Inflammatory macrophage treated with lipopolysaccharide for 1 hour (primary cell): Measurements from ENCODE around the gene CYTH4.
A peak's percentile ranks its signal among the peaks of the same experiment; 100 is the strongest.
"Not testable (repeated sequence)": the region's sequence is repeated elsewhere in the genome, so short reads cannot be mapped to it uniquely, and the experiment has no call there.

ENCODE experiments used
- DNase-seq, 2 donors: peaks; one replicate each; pipeline ENCODE4 v3.0.0-alpha.2; 2020 to 2022

Gene CYTH4

GRCh38 chr22:37311761-37312312 lies 29.5 kb downstream of the CYTH4 start:
- no peak for DNase-seq

DNA sequence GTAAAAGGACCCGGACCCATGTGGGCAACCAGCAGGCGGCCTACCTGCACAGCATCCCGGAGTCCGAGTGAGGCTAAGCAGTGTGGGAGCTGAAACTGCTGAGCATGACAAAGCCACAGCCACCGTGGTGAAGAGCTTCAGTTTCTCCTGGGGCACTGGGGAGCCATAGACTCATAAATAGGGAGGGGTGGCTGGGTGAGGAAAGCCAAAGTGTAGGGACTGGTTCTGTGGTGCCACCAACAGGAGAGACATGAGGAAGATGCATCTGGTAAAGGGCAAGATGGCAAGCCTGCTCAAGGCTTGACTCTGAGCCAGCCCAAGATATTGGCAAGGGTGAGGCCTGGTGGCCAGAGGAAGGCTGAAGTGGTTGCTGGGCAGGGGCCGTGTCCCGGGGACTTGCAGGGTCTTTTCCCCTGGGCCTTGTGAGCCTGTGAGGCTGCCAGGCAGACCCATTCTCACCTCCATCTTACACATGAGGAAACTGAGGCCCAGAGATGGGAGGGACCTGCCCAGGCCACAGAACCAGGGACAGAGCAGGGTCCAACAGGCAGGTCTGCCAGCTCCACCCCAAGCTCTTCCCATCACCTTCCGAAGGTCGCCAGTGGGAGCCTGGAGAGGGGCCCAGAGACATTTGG lies 30.4 kb downstream of the CYTH4 start:
- DNase-seq = no peak

DNA sequence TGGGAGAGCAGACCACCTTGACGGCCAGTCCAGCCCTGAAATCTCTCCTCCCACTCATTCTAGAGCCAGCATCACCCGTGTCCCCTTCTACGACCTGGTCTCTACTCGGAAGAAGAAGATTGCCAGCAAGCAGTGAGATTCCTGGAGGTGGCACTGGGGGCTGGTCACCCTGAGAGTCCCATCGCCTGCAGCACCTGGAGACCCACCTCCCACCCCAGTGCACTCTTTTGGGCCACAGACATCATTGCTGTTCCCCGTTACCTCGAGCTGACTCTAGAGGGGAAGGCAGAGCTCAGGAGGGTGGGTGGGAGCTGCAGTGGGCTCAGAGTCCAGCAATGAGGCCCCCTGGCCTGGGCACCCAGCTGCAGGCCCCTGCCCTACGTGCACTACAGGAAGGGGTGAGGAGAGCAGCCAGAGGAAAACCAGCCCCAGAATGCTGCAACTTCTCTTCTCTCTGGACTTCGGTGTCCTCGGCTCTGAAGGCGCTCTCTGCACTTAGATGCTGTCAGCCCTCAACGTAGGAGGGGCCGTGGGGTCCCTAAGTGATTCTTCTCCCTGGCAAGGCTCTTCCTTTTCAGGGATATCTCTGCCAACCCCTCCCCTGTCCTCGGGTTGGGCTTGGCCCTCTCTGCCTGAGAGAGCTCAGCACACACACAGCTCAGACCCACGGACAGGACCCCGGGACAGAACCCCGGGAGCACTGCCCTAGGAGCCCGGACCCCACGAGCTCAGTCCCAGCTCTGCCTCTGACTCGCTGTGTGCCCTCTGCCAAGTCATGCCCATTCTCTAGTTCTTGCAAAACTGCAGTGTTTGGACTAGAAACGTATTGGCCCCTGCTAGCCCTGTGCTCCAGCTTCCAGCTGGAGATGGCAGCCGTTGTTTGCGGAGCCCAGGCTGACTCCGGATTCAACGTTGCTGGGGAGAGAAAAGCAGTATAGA lies 31.3 kb downstream of the CYTH4 start:
- no peak for DNase-seq

- peak; percentile 73 to 79 for DNase-seq
Observed at GRCh38 chr22:37314315-37315074, 32.2 kb downstream of the CYTH4 start.

DNA sequence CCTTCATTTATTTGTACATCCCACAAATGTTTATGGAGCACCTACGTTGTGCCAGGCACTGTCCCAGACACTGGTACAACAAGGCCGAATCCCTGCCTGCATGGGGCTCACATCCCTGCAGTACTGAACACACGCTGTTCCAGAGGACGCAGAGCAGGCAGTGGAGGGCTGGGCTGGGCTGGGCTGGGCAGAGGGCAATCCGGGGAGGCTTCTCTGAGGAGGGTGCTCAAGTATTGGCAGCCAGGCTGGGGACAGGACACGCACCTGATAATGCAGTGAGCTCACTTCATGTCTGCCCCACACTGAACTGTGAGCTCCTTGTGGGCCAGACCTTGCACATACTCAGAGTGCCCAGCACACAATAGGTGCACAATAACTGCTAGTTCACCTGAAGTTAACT lies 34.1 kb downstream of the CYTH4 start:
- DNase-seq = no peak

DNA sequence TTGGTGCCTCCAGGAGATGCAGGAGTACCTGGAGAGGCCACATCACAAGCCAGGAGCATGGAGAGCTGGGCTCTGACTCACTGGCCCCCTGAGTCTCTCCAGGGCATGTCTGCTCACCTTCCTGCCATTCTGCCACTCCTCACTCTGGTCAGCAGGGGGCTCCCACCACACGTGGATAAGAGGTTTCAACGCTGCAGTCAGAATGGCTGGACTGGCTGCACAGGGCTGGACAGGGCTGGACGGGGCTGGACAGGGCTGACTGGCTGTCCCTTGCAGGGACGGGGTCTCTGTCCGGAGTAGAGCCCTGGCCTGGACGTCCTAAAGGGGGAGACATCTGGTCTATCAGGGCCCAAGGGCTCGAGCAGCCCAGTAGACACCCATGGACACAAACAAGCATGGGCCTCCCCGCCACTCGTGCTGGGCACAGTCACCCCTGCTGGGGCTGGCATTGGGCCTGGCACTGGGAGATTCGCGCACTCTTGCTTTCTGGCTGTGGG lies 34.6 kb downstream of the CYTH4 start:
- DNase-seq = peak; percentile 62 to 86

GRCh38 chr22:37317698-37318210 lies 35.4 kb downstream of the CYTH4 start:
- no peak for DNase-seq

- no peak for DNase-seq
Observed at GRCh38 chr22:37318364-37319109, 36.2 kb downstream of the CYTH4 start.

DNA sequence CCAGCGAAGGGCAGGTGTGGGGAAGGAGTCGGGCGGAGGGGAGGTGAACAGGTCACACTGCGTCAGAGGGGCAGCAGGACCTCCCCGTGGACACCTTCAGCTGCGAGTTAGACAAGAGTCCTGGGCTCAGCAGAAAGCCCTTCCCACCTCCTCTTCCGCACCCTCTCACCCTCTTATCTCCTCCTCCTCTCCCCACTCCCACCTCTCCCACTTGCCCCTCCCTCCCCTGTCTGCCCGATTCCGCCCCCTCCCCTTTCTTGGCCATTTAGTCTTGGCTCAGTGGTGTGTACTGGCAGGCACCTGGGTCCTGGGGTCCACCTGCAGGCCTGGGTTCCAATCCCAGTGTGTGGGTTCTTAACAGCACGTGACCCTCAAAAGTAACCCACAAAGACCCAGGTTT lies 37.2 kb downstream of the CYTH4 start:
- DNase-seq = no peak

- DNase-seq = peak; percentile 34 to 61
Observed at GRCh38 chr22:37320726-37321677, 38.7 kb downstream of the CYTH4 start.

- DNase-seq = no peak
Observed at GRCh38 chr22:37324340-37325038, 42.2 kb downstream of the CYTH4 start.

- DNase-seq = no peak
Observed at GRCh38 chr22:37325039-37325395, 42.7 kb downstream of the CYTH4 start.

DNA sequence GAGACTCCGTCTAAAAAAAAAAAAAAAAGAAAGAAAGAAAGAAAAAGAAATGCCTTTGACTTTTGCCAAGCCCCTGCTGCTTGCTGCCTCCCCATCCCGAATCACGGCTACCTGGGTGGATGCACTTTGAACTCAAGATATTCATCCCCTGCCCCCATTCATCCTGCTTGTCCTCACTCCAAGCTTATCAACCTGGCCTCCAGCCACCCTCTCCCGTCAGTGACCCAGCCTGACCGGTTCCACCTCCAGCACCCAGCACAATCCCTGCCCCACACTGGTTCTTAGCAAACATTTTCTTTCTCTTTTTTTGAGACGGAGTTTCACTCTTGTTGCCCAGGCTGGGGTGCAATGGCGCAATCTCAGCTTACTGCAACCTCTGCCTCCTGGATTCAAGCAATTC lies 44.4 kb downstream of the CYTH4 start:
- DNase-seq = no peak

DNA sequence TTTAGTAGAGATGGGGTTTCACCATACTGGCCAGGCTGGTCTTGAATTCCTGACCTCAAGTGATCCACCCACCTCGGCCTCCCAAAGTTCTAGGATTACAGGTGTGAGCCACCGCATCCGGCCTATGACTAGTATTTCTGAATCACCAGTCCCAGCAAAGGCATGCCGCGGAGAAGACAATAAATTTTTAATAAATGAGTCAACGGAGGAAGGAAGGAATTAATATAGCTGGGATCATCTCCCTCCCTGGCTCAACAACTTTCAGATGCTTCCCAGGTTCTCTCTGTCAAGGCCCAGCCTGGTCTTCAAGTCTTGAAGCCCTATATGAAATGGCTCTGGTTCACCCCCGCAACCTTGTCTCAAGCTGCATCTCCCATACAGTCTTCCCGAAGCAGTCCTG lies 45.7 kb downstream of the CYTH4 start:
- DNase-seq = no peak

- DNase-seq = not testable (repeated sequence)
Observed at GRCh38 chr22:37328538-37329237, 46.4 kb downstream of the CYTH4 start.

DNA sequence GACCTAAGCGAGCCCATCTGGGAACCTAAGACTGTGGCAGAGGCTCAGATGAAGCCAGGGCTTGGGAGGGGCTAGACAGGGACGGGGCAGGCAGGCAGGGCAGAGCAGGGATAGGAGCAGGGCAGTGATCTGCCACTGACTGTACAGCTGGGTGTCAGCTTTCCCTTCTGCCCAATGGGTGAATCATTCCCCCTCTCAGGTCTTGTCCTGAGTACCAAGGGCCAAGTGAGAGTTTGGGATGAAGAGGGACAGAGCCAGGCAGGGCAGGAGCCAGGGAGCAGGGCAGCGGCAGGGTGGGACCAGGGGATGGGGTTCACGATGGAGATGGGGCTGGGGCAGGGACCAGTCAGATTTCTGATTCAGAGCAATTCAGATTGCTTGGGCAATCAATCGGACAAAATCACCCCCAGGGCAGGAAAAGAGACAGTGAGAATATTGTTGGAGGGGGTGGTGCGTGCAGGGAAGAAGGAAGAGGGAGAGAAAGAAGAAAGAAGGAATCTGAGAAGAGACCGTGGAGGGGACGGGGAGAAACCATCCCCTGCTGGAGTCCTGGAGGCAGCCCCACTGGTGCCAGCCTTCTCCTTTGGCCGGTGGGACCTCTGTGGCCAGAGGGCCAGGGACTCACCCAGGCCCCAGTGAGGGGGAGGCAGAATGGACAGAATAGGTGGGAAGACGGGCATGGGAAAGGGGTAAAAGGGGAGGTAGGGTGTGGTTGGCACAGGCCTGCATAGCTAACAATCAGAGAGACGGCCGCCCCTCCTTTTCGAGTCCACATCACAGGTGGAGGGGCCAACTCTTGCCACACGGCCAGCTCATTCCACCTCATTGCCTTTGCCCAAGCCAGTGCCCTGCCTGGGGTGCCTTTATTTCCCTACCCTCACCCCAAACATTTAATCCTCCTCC lies 47.2 kb downstream of the CYTH4 start:
- DNase-seq = no peak

GRCh38 chr22:37330200-37331033 lies 48.1 kb downstream of the CYTH4 start:
- peak in 1 of 2 donors; percentile 37 for DNase-seq
